IPS-NIHi7 (cell line): ENCODE results near the gene TMEM179.
"Not testable (repeated sequence)": the region's sequence is repeated elsewhere in the genome, so short reads cannot be mapped to it uniquely, and the experiment has no call there.

Experiments used
- DNase-seq: peaks from one replicate; pipeline ENCODE4 v3.0.0; 2012; ENCODE audit warnings: mixed read lengths; ENCODE audit errors: extremely low spot score

The TMEM179 gene

DNA sequence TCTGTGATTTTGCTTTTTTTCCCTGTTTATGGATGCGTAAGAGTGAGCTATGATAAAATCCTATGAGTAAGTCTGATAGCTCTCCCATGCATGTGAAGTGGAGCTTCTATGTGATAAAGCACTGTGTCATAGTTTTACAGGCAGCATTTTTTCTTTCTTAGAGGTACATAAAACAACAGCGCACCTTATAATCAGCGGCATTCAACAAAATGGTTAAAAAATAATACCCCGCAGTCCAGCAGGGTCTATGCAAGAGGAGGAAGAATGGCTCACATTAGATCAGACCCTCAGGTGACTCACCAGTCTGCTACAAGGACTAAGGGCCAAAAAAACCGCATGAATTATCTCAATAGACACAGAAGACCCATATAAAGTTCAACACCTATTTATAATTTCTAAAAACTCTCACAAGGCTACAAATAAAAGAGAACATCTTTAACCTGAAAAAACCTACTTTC lies 33.0 kb upstream of the TMEM179 start:
- DNase-seq: no peak

- not testable (repeated sequence) for DNase-seq
These were observed 32.4 kb upstream of the TMEM179 start for GRCh38 chr14:104636846-104637545.

- no peak for DNase-seq
These were observed 31.6 kb upstream of the TMEM179 start for GRCh38 chr14:104636131-104636530.

DNA sequence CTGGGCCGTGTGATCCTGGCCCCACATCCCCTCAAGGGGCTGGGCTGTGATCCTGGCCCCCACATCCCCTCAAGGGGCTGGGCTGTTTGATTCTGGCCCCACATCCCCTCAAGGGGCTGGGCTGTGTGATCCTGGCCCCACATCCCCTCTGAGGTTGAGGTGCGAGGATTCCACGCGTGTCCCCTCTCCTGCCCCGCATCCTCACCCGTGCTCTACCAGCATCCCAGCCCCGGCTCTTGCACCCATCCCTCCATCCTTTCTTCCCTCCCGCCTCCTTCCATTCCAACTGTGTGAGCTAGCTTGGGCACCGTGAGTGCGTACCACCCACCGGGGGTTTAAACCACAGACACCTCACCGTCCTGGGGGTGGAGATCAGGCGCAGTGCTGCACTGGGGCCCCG lies 31.1 kb upstream of the TMEM179 start:
- DNase-seq: no peak

DNA sequence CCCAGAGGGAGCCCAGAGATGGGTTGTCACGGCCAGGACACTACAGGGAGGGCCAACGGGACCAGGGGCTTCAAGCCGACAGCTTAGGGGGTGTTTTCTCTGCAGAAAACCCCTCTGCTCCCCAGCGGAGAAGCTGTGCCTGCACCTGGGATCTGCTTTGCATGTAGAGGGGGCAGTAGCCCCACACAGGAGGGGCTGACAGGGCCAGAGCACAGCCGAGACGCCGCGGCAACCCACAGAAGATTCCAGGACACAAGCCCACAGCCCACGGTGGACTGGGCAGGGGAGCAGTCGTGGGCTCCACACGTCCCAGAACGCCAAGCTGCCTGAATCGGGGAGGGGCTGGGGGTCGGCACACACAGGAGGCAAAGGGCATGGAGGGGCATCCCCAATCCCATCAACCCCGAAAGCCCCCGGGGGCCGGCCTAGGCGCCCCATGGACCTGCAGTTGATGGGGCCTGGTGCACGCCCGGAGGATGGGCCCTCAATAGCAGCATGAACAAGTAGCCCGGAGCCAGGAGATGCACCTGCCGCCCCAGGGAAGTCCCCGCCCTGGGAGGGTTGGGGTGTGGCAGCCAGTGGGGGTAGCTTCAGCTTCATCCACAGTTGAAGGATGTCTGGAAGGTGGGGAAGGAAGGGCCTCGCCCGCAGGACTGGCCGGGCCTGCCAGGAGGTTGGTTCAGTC lies 30.5 kb upstream of the TMEM179 start:
- DNase-seq: no peak

DNA sequence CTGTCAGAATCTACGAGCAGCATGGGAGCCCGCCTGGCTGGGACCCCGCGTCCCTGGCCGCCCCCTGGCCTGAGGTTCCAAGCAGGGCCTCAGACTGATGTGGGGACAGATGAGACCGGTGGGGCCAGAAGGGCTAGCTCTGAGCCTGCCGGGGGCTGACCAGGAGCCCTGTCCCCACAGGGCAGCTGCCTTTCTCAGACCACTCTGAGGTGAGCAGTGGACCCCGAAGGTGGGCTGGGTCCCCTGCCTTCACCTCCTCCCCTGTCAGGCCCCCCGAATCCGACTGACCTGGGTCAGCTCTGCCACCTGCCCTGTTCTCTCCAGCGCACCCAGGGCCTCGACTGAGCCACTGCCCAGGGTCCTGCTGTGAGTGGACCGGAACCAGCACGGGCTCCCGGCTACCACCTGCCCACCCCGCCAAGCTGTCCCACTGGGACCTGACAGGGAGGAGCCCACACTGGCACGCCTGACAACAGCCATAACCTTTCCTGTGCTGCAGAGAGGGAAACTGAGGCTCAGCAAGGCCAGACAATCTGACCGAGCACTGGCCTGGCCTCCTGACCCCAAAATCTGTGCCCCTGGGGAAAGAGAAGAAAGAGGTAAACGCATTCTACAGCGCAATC lies 29.7 kb upstream of the TMEM179 start:
- DNase-seq: no peak

DNA sequence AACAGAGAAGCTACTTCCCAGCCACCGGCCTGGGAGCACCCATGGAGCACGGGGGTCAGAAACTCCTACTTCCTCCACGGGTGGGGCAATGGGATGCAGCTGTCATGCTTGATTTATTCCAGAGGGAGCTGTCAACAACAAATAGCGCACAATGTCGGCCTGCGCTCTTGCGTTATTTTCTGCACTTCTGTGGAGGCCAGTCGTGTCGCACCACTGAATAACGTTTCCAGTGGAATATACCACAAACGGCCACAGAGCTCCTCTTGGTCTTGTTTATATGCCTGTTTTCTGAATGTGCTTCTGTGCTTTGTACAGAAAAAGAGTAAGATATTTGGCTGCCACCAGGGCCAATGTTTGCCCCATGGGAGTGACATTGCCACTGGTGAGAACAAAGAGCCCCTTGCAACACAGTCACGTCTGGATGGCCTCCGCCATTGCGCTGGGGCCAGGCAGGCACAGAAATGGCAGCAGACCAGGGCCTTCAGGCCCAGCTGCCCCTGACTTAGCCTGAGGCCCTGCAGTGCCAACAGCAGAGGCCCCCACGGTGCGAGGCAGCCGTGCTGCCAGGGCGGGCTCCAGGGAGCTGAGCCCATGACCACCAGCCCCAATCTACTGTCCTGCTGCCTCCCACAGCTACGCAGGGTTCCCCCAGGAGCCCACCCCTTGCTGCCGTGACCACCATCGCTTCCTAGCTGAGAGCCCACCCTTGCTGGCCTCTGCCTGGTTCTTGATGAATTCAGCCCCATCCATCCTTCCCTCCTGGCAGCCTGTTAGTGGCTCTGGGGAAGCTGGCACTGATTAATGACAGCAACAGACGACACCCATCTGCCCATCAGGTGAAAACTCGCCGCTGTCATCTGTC lies 28.9 kb upstream of the TMEM179 start:
- no peak for DNase-seq

DNA sequence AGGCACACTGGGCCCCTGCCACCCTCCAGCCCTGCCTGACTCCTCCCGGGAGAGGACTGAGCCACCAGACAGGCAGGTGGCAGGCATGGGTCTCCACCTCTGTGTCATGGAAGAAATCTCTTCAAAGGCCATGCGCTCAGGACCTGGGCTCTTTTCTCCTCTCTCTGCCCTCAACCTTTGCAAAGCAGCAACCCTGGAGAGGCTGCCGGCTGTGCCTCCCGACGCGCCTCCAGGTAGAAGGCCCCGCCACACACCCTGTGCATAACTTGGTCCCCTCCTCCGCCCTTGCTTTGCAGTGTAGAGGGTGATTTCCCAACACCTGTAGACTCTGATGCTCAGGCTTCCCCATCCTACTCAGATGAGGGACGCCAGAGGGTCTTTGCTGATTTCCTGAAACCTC lies 28.2 kb upstream of the TMEM179 start:
- DNase-seq: no peak

DNA sequence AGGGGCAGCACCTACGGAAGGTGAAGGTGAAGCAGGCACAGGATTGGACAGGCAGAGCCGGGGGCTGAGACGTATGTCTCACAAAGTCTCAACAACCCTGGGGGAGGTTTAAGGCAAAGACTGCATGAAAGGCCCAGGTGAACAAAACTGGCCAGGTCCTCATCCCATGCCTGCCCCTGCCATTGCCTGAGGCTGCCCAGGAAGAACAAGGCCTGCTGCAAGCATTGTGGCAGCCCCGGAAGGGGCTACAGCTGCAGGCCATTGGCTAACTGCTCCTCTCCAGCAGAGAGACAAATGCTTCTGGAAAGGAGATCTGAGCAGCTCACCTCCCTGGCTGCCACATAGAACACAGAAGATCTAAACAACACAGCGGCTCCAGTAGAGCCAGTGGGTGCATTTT lies 20.4 kb upstream of the TMEM179 start:
- peak; percentile 8 for DNase-seq

DNA sequence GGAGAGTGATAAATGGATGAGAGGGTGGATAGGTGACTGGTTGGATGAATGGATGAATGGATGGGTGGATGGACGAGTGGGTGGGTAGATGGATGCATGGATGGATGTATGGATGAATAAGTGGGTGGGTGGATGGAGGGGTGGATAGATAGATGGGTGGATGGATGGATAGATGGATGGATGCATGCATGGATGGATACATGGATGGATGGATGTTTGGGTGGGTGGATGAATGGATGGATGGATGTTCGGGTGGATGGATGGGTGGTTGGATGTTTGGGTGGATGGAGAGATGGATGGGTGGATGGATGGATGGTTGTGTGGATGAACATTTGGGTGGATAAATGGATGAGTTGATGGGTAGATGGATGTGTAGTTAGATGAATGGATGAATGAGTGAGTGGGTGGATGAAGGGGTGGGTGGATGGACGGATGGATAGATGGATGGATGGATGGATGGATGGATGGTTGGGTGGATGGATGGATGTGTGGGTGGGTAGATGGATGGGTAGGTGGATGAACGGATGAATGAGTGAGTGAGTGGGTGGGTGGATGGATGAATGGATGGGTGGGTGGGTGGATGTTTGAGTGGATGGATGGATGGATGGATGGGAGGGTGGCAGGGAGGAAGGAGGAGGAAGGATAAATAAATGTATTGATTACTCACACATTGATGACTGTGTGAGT lies 9.7 kb upstream of the TMEM179 start:
- DNase-seq: no peak

DNA sequence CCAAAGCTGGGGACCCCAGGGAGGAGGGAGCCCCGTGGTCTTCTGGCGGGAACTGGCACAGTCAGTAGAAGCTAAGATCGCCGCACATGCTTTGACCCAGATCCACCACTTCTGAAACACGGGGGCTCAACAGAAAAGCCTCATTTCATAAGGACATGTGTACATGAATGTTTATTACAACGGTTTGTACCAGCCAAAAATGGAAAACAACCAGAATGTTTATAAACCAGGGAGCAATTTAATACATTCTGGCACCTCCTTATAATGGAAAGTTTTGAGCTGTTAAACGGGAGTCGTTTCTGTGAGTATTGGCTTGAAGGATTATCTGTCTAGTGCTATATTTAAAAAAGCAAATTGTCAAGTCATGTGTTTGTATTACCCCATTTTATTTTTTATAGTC lies 7.3 kb upstream of the TMEM179 start:
- no peak for DNase-seq

DNA sequence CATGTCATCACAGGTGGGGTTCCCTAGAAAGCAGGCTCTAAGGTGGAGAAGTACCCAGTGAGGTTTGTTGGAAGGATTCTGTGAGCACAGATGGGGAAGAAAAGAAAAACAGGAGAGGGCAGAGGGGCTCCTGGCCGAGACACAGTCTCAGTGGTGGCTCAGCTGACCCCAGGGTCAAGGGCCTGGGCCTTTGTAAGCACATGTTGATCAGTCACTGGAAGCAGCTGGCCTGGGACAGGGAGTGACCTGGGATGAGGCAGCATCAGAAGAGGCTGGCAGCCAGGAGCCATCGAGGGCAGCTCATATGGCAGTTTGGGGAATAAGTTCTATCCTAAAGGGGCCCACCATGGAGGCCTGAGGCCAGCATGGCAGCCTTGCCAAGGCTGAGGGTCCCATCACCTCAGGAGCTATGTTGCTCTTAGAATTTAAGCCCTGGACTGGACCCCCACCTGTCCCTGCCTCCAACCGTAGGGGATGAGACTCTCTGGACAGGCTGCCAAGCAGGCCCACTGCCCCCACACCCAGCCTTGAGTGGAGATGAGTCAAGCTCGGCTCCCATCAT lies 6.3 kb upstream of the TMEM179 start:
- no peak for DNase-seq

DNA sequence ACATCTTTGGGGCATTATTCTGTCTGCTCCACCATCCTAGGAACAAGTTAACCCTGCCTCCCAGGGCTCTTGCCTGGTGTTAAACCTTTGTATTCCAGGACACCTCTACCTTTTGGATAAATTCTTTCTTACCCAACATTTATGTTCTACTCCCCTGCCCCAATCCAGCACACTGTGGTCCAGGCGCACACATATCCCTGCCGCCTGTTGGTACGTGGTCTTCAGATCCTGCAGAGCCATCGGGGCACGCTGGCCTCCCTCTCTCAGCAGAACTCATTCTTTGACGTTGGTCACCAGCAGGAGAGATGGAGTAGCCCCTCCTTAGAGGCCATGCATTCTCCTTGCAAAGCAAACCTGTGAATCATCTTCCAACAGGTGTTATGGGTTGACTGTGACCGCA lies 5.1 kb upstream of the TMEM179 start:
- DNase-seq: no peak

DNA sequence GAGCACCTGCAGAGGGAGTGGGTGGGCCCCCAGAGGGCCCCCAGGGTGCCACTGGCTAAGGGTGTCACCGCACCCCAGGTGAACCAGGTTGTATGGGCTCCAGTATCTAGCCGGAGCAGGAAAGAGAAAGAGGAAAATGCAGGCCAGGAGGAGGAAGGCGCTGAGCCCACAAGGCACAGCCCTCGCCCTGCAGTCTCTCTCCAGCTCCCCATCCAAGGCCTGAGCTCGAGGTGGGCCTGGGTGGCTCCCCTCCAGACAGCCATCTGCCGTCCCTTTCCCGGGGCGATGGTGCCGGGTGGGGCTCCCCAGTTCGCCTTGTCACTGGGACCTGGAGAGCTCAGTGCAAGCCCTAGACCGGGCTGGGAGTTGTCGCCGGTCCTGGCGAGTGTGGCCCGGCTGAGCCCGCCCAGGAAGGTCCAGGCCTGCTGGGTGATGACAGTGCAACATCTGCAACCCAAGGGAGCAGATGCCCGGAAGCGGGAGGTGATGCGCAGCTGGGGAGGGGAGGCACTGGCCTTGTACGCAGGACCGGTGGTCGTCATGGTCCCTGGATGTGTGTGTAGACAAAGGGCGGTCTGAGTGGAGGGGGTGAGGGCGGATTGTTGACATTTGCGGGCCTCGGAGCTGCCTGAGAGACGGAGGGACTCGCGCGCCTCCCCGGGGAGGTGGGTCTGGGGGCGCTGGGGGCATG lies 716 bp downstream of the TMEM179 start:
- DNase-seq: no peak

- no peak for DNase-seq
These were observed 1.6 kb downstream of the TMEM179 start for GRCh38 chr14:104602933-104603325.

DNA sequence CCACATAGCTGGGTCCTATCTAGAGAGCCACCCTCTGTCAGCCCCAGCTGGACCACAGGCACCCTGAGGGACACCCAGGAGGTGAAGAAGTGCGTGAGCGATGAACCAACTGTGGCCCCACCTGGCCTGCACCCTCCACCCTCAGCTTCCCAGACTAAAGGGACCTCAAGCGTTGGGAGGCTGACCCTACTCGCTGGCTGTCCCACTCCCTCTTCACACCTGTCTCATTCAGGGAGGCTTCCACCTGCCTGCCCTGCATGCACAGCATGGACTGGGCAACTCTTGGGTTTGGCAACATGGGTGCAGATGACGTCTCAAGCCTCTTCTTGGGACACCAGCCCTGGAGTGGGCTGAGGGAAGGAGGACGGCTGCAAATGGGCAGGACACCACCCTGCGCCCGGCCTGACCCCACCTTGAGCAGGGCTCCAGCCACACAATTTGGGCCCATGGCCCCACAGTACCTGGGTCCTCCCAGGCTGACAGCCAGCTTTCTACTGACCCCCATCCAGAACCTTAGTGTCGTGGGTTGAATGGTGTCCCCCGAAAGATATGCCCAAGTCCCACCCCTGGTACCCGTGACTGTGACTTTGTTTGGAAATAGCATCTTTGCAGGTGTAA lies 2.1 kb downstream of the TMEM179 start:
- no peak for DNase-seq

GRCh38 chr14:104601786-104602185 lies 2.8 kb downstream of the TMEM179 start:
- no peak for DNase-seq

DNA sequence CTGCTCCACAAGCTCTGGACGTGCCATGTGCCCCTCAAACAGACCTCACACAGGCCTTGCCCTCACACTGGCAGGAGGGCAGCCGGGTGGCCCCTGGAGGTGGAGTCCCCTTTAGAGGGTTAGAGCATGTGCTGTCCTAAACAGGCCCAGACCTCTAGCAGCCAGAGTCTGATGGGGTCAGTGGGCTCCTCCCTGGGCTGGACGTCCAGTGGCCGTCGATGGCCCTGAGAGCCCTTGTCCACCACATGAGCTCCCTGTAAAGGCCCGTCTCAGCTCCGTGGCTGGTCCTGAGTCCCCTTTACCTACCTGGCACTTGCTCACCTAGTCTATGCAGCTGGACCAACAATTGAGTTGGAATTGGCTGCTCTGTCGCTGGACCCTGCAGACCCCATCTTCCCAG lies 3.8 kb downstream of the TMEM179 start:
- no peak for DNase-seq

- no peak for DNase-seq
These were observed 4.4 kb downstream of the TMEM179 start for GRCh38 chr14:104600141-104600643.

DNA sequence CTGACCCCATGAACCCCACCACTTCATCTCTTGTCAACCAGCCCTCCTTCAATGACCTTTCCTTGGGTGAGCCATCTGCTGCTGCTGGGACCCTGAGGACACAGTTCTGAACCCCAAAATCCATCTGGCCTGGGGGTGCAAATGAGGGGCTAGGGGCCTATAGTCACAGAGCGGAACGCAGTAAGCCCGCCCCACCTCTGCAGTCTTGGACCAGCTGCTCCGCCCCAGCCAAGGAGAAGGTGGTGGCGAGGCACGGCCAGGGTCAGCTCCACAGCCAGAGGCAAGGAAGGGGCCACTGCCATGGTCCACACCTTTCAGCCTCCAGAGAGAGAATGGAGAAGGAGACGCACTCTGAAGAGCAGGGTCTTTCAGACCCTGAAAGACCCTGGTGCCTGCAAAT lies 5.1 kb downstream of the TMEM179 start:
- no peak for DNase-seq
